ENCODE data around the gene CDH26. TPM values are rescaled to one million over a fixed set of nuclear protein-coding genes. Genes with fewer than 3 reads are reported as not detected.

Gene CDH26
- total and polyA plus RNA-seq, 2 donors (not counting 1 experiment from before 2014, with no cell fraction given): 1.8 to 2.3 TPM

- Mint-ChIP-seq H3K27ac (no peak overlapping the region), H3K27me3 (no peaks in the 10 kb centered on the region), H3K9me3 (ENCODE audit: insufficient read depth) (no peaks in the 10 kb centered on the region), H3K4me1 (no peaks in the 10 kb centered on the region), H3K4me3 (no peak overlapping the region)
- no peak overlapping the region for H2AFZ ChIP-seq (ENCODE audit: insufficient read depth, low read depth, low read length, poor library complexity, severe bottlenecking)
- no CpG with 5 or more reads among the region's 1 CpG for WGBS (ENCODE audit: insufficient coverage)
- no peak for TF ChIP-seq CTCF (IDR thresholded peaks at IDR 0.05)
- TF ChIP-seq EZH2 (IDR thresholded peaks at IDR 0.05; ENCODE audit: borderline replicate concordance, insufficient read depth, low read depth, low read length, poor library complexity, severe bottlenecking): no peak
- no peaks in the 10 kb centered on the region for H3K4me1 ChIP-seq (ENCODE audit: control insufficient read depth in 2 of 2, insufficient read depth in 2 of 2, low read length in 2 of 2)
- H3K4me2 ChIP-seq (replicated peaks; ENCODE audit: low read depth, low read length, poor library complexity, severe bottlenecking): no peak overlapping the region
- H3K4me3 ChIP-seq (ENCODE audit: control extremely low read depth in 1 of 5, extremely low read depth in 1 of 5, insufficient read depth in 1 of 5, low read depth in 2 of 5, low read length in 4 of 5): no peak overlapping the region
- DNase-seq (no peak), ATAC-seq (ENCODE audit: low read depth) (no peak)
- no peak overlapping the region for H3K27ac ChIP-seq (ENCODE audit: low read length in 2 of 2)
- H3K9ac ChIP-seq (ENCODE audit: low read length): no peak overlapping the region
- H3K27me3 ChIP-seq (replicated peaks in 1 of 4; ENCODE audit: control extremely low read depth in 1 of 4, control insufficient read depth in 3 of 4, insufficient read depth in 4 of 4, low read length in 3 of 4): no peaks in the 10 kb centered on the region
- intact Hi-C loops (cut with micrococcal nuclease): no loop called here
- no peaks in the 10 kb centered on the region for H3K79me2 ChIP-seq (ENCODE audit: control insufficient read depth, insufficient read depth, low read length)
- POLR2A ChIA-PET: no interaction called here
- no peaks in the 10 kb centered on the region for H3K36me3 ChIP-seq (replicated peaks in 1 of 2; ENCODE audit: control extremely low read depth in 1 of 2, control insufficient read depth in 1 of 2, extremely low read depth in 1 of 2, insufficient read depth in 2 of 2, low read length in 1 of 2)
- H3K9me3 ChIP-seq (ENCODE audit: control extremely low read depth in 1 of 3, control insufficient read depth in 2 of 3, insufficient read depth in 1 of 3, low read length in 2 of 3): no peaks in the 10 kb centered on the region
- no peaks in the 10 kb centered on the region for H4K20me1 ChIP-seq (ENCODE audit: control insufficient read depth, insufficient read depth, low read length, poor library complexity, severe bottlenecking)
- CTCF ChIA-PET: no interaction called here
Measured at GRCh38 chr20:59971428-59971827, 13.2 kb downstream of the CDH26 start.

GRCh38 chr20:59972037-59972801 lies 14.0 kb downstream of the CDH26 start:
- no peak overlapping the region for H3K27ac Mint-ChIP-seq
- H3K79me2 ChIP-seq (ENCODE audit: control insufficient read depth, insufficient read depth, low read length): no peaks in the 10 kb centered on the region
- H3K27me3 ChIP-seq (replicated peaks in 1 of 4; ENCODE audit: control extremely low read depth in 1 of 4, control insufficient read depth in 3 of 4, insufficient read depth in 4 of 4, low read length in 3 of 4): no peaks in the 10 kb centered on the region
- ATAC-seq (ENCODE audit: low read depth) (no peak), DNase-seq (no peak)
- H3K9ac ChIP-seq (ENCODE audit: low read length): no peak overlapping the region
- H3K9me3 ChIP-seq (ENCODE audit: control extremely low read depth in 1 of 3, control insufficient read depth in 2 of 3, insufficient read depth in 1 of 3, low read length in 2 of 3): no peaks in the 10 kb centered on the region
- no peak overlapping the region for H3K4me3 Mint-ChIP-seq
- H3K27ac ChIP-seq (ENCODE audit: low read length in 2 of 2): no peak overlapping the region
- intact Hi-C loops (cut with micrococcal nuclease): no loop called here
- no peaks in the 10 kb centered on the region for H3K4me1 Mint-ChIP-seq
- H3K4me3 ChIP-seq (ENCODE audit: control extremely low read depth in 1 of 5, extremely low read depth in 1 of 5, insufficient read depth in 1 of 5, low read depth in 2 of 5, low read length in 4 of 5): no peak overlapping the region
- no peak overlapping the region for H2AFZ ChIP-seq (ENCODE audit: insufficient read depth, low read depth, low read length, poor library complexity, severe bottlenecking)
- H3K9me3 Mint-ChIP-seq (ENCODE audit: insufficient read depth): no peaks in the 10 kb centered on the region
- H3K4me2 ChIP-seq (replicated peaks; ENCODE audit: low read depth, low read length, poor library complexity, severe bottlenecking): no peak overlapping the region
- H3K36me3 ChIP-seq (replicated peaks in 1 of 2; ENCODE audit: control extremely low read depth in 1 of 2, control insufficient read depth in 1 of 2, extremely low read depth in 1 of 2, insufficient read depth in 2 of 2, low read length in 1 of 2): no peaks in the 10 kb centered on the region
- CTCF ChIA-PET: no interaction called here
- no peaks in the 10 kb centered on the region for H3K4me1 ChIP-seq (ENCODE audit: control insufficient read depth in 2 of 2, insufficient read depth in 2 of 2, low read length in 2 of 2)
- POLR2A ChIA-PET: no interaction called here
- 99% methylated on average over 5 of the region's 12 CpGs for WGBS (ENCODE audit: insufficient coverage)
- no peaks in the 10 kb centered on the region for H4K20me1 ChIP-seq (ENCODE audit: control insufficient read depth, insufficient read depth, low read length, poor library complexity, severe bottlenecking)
- no peak for TF ChIP-seq EZH2 (IDR thresholded peaks at IDR 0.05; ENCODE audit: borderline replicate concordance, insufficient read depth, low read depth, low read length, poor library complexity, severe bottlenecking)
- TF ChIP-seq CTCF (IDR thresholded peaks at IDR 0.05): no peak
- H3K27me3 Mint-ChIP-seq: no peaks in the 10 kb centered on the region

Measured in B cell (primary cell).